GM21423 (cell line): ENCODE data around the gene DUSP2.
A peak's percentile ranks its signal among the peaks of the same experiment; 100 is the strongest.

ENCODE experiments used
- ATAC-seq: cut with Tn5 transposase; IDR thresholded peaks from one replicate; pipeline ENCODE4 v1.9.1; 2021; ENCODE audit warnings: mild to moderate bottlenecking, moderate library complexity; ENCODE audit not compliant: unreplicated experiment

The DUSP2 gene, protein sequence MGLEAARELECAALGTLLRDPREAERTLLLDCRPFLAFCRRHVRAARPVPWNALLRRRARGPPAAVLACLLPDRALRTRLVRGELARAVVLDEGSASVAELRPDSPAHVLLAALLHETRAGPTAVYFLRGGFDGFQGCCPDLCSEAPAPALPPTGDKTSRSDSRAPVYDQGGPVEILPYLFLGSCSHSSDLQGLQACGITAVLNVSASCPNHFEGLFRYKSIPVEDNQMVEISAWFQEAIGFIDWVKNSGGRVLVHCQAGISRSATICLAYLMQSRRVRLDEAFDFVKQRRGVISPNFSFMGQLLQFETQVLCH

DNA sequence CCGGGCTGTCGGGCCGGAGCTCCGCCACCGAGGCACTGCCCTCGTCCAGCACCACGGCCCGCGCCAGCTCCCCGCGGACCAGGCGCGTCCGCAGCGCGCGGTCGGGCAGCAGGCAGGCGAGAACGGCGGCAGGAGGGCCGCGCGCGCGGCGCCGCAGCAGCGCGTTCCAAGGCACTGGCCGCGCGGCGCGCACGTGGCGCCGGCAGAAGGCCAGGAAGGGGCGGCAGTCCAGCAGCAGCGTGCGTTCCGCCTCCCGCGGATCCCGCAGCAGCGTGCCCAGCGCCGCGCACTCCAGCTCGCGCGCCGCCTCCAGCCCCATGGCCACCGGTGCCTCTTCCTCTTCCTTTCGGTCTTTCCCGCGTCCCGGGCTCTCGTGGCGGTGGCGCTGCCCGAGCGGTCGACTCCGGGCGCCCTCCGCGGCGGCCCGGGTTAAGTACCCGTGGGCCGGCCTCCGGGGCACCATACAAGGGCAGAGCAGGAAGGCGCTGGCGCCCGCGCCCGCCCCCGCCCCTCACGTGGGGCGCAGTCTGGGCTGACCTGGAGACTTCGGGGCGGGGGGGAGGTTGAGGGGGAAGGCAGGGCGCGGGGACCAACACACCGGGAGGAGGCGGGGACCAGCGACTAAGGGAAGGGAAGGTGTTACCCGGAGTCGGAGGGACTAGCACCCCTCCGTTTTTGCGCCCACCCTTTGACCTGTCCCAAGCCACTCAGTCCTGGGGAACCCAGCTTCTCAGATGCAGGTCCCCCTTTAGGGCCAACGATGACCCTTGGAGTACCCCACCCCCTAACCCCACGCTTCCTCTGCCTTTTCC lies at the start of gene DUSP2:
DUSP2 (minus strand) TSS at position 405 of the 812 bp plus-strand sequence; CDS start at position 319, 86 bp downstream.
- peak; percentile 54 for ATAC-seq

GRCh38 chr2:96191937-96192670 lies 46.9 kb upstream of the DUSP2 start:
- no peak for ATAC-seq

- ATAC-seq: no peak
Observed at GRCh38 chr2:96188821-96189526, 43.7 kb upstream of the DUSP2 start.

DNA sequence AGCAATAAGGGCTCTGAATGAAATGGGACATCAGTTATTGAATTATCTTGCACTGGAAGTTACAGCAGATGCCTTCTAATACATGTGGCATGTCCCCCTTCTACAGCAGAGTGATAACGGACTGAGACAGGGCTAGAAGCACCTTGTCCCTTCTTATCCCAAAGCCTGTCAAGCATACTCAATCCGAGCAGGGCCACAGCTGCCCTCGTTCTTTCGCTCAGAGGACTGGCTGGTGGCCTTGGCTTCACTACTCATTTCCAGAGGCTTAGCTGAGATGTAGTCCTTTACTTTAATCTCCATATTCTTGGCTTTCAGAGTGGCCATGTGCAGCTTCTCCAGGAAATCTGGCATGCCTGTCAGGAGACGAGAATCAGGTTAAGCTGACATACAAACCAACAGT lies 41.3 kb upstream of the DUSP2 start:
- ATAC-seq: no peak

GRCh38 chr2:96185516-96185915 lies 40.3 kb upstream of the DUSP2 start:
- ATAC-seq: no peak

GRCh38 chr2:96184989-96185388 lies 39.7 kb upstream of the DUSP2 start:
- no peak for ATAC-seq

DNA sequence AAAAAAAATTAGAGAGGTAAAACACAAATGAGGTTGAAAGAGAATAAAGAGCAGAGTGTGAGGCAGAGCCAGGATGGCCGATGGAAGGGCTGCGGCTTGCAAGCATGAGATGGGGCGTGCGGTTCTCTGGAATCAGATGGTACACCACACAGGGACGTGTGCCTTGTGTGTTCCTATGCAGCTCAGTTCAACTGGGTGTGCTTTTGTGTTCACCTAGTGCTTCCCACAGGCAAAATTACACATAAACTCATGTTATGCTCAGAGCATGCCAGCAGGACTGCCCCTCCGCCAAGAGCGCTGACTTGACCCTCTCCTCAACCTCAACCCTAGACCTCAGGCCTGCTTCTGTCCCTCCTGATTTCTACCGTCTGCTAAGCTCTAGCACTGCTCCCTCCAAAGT lies 38.9 kb upstream of the DUSP2 start:
- no peak for ATAC-seq

GRCh38 chr2:96181529-96181928 lies 36.3 kb upstream of the DUSP2 start:
- ATAC-seq: no peak

DNA sequence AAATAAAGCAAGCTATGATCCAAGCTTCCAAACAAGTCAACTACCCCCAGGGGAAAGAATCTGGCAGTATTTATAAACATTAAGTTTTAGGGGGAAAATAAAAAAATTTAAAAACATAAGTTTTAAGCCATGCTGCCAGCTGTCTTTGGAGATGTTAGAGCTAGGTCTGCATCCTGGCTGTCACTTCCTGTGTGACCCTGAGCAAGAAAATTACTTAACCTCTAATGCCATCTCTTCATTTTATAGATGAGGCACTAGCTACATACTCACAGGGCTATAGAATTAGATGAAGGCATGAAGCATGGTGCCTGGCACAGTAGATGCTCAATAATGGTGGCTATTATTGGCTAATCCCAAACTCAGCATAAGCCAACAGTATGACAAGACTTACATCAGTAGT lies 35.3 kb upstream of the DUSP2 start:
- no peak for ATAC-seq

DNA sequence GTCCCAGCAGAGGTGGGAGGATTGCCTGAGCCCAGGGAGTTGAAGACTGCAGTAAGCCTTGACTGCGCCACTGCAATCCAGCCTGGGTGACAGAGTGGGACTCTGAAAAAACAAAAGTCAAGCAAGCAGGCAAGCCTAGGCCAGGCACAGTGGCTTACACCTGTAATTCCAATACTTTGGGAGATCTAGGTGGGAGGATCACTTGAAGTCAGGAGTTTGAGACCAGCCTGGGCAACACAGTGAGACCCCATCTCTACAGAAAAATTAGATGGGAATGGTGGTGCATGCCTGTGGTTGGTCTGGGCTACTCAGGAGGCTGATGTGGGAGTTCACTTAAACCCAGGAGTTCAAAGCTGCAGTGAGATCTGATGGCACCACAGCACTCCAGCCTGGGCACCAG lies 34.8 kb upstream of the DUSP2 start:
- no peak for ATAC-seq

GRCh38 chr2:96176661-96177060 lies 31.4 kb upstream of the DUSP2 start:
- ATAC-seq: no peak

DNA sequence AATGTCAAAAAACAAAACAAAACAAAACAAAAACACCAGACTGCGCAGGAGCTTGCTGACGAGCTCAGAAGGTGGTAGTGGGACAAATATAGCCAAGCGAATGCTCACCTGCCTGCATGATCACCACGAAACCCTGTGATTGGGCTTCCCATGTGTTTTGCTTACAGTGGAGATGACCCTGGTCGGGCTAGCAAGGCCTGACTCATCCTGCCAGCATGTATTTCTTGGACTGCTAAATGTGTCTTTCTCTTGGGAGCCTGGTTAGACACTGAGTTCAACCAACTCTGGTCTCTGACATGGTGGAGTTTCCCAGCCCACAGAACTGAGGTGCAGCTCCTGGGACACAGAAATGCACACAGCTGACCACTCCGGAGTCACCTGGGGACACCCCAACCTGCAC lies 30.7 kb upstream of the DUSP2 start:
- no peak for ATAC-seq

- ATAC-seq: peak; percentile 76
Observed at GRCh38 chr2:96174251-96175144, 29.3 kb upstream of the DUSP2 start.

DNA sequence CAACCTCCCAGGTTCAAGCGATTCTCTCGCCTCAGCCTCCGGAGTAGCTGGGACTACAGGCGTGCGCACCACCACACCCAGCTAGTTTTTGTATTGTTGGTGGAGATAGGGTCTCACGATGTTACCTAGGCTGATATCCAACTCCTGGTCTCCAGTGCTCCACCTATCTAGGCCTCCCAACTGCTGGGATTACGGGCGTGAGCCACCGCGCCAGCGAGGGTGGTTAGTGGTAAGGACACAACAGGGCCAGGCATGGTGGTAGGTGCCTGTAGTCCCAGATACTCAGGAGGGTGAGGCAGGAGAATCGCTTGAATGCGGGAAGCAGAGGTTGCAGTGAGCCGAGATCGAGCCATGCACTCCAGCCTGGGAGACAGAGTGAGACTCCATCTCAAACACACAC lies 26.6 kb upstream of the DUSP2 start:
- no peak for ATAC-seq

- no peak for ATAC-seq
Observed at GRCh38 chr2:96170626-96171025, 25.4 kb upstream of the DUSP2 start.

- ATAC-seq: no peak
Observed at GRCh38 chr2:96169868-96170507, 24.7 kb upstream of the DUSP2 start.

- no peak for ATAC-seq
Observed at GRCh38 chr2:96167407-96168013, 22.3 kb upstream of the DUSP2 start.

GRCh38 chr2:96164459-96165184 lies 19.4 kb upstream of the DUSP2 start:
- peak; percentile 34 for ATAC-seq
